ENCODE results near the gene PCDHA12.
"Not testable (repeated sequence)": the region's sequence is repeated elsewhere in the genome, so short reads cannot be mapped to it uniquely, and the experiment has no call there.

The PCDHA12 gene, protein sequence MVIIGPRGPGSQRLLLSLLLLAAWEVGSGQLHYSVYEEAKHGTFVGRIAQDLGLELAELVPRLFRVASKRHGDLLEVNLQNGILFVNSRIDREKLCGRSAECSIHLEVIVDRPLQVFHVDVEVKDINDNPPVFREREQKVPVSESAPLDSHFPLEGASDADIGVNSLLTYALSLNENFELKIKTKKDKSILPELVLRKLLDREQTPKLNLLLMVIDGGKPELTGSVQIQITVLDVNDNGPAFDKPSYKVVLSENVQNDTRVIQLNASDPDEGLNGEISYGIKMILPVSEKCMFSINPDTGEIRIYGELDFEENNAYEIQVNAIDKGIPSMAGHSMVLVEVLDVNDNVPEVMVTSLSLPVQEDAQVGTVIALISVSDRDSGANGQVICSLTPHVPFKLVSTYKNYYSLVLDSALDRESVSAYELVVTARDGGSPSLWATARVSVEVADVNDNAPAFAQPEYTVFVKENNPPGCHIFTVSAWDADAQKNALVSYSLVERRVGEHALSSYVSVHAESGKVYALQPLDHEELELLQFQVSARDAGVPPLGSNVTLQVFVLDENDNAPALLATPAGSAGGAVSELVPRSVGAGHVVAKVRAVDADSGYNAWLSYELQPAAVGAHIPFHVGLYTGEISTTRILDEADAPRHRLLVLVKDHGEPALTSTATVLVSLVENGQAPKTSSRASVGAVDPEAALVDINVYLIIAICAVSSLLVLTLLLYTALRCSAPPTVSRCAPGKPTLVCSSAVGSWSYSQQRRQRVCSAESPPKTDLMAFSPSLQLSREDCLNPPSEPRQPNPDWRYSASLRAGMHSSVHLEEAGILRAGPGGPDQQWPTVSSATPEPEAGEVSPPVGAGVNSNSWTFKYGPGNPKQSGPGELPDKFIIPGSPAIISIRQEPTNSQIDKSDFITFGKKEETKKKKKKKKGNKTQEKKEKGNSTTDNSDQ

DNA sequence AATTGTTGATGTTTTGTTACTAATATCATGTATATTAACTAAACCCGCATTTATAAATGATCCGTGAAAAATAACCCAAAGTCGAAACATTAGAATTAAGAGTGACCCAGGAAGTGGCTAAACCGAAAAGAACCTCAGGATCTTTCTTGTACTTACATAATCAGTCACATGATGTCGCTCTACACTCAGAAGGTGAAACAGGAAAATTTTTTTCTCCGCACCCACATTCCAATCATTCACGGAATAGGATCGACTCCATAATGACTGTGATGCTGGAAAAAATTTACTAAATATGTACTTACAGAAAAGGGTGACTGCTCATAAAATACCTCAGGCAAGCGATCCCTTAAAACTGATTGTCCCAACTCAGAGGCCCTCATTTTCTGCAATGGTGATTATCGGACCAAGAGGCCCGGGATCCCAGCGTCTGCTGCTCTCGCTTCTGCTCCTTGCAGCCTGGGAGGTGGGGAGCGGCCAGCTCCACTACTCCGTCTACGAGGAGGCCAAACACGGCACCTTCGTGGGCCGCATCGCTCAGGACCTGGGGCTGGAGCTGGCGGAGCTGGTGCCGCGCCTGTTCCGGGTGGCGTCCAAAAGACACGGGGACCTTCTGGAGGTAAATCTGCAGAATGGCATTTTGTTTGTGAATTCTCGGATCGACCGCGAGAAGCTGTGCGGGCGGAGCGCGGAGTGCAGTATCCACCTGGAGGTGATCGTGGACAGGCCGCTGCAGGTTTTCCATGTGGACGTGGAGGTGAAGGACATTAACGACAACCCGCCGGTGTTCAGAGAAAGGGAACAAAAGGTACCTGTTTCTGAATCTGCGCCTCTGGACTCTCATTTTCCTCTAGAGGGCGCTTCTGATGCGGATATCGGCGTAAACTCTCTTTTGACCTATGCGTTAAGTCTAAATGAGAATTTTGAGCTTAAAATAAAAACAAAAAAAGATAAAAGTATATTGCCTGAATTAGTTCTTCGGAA, at the start of gene PCDHA12:
Gene PCDHA12, plus strand, starts transcription at position 224 of the 981 bp plus-strand sequence. Its CDS starts 165 bp downstream, at position 389.
- H3K4me3 ChIP-seq (ENCODE audit: low read depth, low read length), result no peak within 1 kb of the TSS
- DNase-seq, result no peak
- TF ChIP-seq, protein P1, sequence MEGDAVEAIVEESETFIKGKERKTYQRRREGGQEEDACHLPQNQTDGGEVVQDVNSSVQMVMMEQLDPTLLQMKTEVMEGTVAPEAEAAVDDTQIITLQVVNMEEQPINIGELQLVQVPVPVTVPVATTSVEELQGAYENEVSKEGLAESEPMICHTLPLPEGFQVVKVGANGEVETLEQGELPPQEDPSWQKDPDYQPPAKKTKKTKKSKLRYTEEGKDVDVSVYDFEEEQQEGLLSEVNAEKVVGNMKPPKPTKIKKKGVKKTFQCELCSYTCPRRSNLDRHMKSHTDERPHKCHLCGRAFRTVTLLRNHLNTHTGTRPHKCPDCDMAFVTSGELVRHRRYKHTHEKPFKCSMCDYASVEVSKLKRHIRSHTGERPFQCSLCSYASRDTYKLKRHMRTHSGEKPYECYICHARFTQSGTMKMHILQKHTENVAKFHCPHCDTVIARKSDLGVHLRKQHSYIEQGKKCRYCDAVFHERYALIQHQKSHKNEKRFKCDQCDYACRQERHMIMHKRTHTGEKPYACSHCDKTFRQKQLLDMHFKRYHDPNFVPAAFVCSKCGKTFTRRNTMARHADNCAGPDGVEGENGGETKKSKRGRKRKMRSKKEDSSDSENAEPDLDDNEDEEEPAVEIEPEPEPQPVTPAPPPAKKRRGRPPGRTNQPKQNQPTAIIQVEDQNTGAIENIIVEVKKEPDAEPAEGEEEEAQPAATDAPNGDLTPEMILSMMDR (IDR thresholded peaks at IDR 0.05; ENCODE audit: low read depth, low read length, missing control alignments), result no peak

DNA sequence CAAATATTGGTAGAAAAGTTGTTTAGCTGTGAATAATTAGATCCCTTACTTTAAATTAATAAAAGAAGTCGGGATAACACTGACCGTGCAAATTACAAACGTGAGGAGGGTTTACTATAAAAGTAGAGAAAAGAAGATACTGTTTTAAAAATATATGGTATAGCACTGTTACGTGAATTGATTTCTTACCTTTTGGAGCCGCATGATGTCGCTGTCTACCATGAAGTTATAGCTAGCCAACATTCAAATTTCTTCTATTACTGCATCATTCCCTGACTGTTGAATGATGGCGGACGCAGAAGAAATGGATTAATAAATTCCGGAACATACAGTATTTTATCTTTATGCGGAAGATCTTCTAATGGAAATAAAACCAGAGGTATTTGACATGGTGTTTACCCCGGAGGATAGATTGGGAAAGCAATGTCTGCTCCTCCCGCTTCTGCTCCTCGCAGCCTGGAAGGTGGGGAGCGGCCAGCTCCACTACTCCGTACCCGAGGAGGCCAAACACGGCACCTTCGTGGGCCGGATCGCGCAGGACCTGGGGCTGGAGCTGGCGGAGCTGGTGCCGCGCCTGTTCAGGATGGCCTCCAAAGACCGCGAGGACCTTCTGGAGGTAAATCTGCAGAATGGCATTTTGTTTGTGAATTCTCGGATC, 47.3 kb upstream of the PCDHA12 start, which contains the start of gene PCDHA6:
Gene PCDHA6, plus strand, starts transcription at position 257 of the 658 bp plus-strand sequence. Its CDS starts 132 bp downstream, at position 389.
- H3K36me3 ChIP-seq (replicated peaks), result no peaks in the 10 kb centered on the region
- TF ChIP-seq, protein P1 (IDR thresholded peaks at IDR 0.05; ENCODE audit: low read depth, low read length, missing control alignments), result no peak
- H3K27me3 ChIP-seq (replicated peaks), result no peaks in the 10 kb centered on the region
- in situ Hi-C loops (cut with HindIII; ENCODE audit: low pct_ligation_motif_present, low sequenced_read_pairs), result no loop called here
- no peak for DNase-seq
- no peak within 1 kb of the TSS for H3K27ac ChIP-seq
- no peak within 1 kb of the TSS for H3K4me3 ChIP-seq (ENCODE audit: low read depth, low read length)

More for the DNA sequence above, at the start of gene PCDHA12:
- in situ Hi-C loops (cut with HindIII; ENCODE audit: low pct_ligation_motif_present, low sequenced_read_pairs), result no loop called here
- Histone ChIP-seq H3K36me3 (replicated peaks) (no peaks in the 10 kb centered on the region), H3K27me3 (replicated peaks) (no peaks in the 10 kb centered on the region), H3K27ac (no peak within 1 kb of the TSS)

DNA sequence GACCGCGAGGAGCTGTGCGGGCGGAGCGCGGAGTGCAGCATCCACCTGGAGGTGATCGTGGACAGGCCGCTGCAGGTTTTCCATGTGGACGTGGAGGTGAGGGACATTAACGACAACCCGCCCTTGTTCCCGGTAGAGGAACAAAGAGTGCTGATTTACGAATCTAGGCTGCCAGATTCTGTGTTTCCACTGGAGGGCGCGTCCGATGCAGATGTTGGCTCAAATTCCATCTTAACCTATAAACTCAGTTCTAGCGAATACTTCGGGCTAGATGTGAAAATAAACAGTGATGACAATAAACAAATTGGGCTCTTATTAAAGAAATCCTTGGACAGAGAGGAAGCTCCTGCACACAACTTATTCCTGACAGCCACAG, 46.8 kb upstream of the PCDHA12 start:
- no peak overlapping the region for H3K4me3 ChIP-seq (ENCODE audit: low read depth, low read length)
- no peak overlapping the region for H3K27ac ChIP-seq
- no peaks in the 10 kb centered on the region for H3K27me3 ChIP-seq (replicated peaks)
- in situ Hi-C loops (cut with HindIII; ENCODE audit: low pct_ligation_motif_present, low sequenced_read_pairs), result no loop called here
- TF ChIP-seq, protein P1 (IDR thresholded peaks at IDR 0.05; ENCODE audit: low read depth, low read length, missing control alignments), result no peak
- H3K36me3 ChIP-seq (replicated peaks), result no peaks in the 10 kb centered on the region
- no peak for DNase-seq

DNA sequence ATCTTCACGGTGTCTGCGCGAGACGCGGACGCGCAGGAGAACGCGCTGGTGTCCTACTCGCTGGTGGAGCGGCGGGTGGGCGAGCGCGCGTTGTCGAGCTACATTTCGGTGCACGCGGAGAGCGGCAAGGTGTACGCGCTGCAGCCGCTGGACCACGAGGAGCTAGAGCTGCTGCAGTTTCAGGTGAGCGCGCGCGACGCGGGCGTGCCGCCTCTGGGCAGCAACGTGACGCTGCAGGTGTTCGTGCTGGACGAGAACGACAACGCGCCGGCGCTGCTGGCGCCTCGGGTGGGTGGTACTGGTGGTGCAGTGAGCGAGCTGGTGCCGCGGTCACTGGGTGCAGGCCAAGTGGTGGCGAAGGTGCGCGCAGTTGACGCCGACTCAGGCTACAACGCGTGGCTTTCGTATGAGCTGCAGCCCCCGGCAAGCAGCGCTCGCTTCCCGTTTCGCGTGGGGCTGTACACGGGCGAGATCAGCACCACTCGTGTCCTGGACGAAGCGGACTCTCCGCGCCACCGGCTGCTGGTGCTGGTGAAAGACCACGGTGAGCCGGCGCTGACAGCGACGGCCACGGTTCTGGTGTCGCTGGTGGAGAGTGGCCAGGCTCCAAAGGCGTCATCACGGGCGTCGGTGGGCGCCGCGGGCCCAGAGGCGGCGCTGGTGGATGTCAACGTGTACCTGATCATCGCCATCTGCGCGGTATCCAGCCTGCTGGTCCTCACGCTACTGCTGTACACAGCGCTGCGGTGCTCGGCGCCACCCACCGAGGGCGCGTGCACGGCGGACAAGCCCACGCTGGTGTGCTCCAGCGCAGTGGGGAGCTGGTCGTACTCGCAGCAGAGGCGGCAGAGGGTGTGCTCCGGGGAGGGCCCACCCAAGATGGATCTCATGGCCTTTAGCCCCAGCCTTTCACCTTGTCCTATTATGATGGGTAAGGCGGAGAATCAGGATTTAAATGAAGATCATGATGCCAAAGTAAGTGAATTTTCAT, 45.3 kb upstream of the PCDHA12 start:
- H3K36me3 ChIP-seq (replicated peaks); H3K4me3 ChIP-seq (ENCODE audit: low read depth, low read length); H3K27ac ChIP-seq; DNase-seq; H3K27me3 ChIP-seq (replicated peaks); in situ Hi-C loops (cut with HindIII; ENCODE audit: low pct_ligation_motif_present, low sequenced_read_pairs): not testable (repeated sequence)

DNA sequence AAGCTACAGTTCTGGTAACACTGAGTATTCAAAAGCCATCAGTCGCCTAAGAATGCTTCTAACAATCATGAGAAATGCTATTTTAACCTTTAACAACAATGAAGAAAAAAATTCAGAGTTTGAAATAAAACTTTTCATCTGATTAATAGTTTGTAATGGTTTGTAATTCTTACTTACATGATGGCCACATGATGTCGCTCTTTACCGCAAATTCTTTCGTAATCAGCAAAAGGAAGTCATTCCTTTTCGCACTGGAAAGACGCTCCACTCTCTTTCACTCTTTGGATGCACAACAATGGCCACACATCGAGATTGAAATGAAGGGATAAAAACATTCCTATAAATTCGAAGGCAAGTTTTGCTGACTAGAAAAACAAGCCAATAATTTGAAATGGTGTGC, 41.1 kb upstream of the PCDHA12 start, which contains the start of gene PCDHA7:
Gene PCDHA7, plus strand, starts transcription at position 277 of the 400 bp plus-strand sequence. Its CDS starts 115 bp downstream, at position 392.
- TF ChIP-seq, protein P1 (IDR thresholded peaks at IDR 0.05; ENCODE audit: low read depth, low read length, missing control alignments), result no peak
- Histone ChIP-seq H3K36me3 (replicated peaks) (no peaks in the 10 kb centered on the region), H3K27ac (no peak within 1 kb of the TSS), H3K27me3 (replicated peaks) (no peaks in the 10 kb centered on the region), H3K4me3 (ENCODE audit: low read depth, low read length) (no peak within 1 kb of the TSS)
- DNase-seq, result no peak
- in situ Hi-C loops (cut with HindIII; ENCODE audit: low pct_ligation_motif_present, low sequenced_read_pairs), result no loop called here

DNA sequence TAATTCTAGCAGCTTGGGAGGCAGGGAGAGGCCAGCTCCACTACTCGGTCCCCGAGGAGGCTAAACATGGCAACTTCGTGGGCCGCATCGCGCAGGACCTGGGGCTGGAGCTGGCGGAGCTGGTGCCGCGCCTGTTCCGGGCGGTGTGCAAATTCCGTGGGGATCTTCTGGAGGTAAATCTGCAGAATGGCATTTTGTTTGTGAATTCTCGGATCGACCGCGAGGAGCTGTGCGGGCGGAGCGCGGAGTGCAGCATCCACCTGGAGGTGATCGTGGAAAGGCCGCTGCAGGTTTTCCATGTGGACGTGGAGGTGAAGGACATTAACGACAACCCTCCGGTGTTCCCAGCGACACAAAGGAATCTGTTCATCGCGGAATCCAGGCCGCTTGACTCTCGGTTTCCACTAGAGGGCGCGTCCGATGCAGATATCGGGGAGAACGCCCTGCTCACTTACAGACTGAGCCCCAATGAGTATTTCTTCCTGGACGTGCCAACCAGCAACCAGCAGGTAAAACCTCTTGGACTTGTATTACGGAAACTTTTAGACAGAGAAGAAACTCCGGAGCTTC, 40.6 kb upstream of the PCDHA12 start:
- DNase-seq; in situ Hi-C loops (cut with HindIII; ENCODE audit: low pct_ligation_motif_present, low sequenced_read_pairs); H3K27me3 ChIP-seq (replicated peaks); H3K36me3 ChIP-seq (replicated peaks); H3K4me3 ChIP-seq (ENCODE audit: low read depth, low read length); H3K27ac ChIP-seq: not testable (repeated sequence)
